SU-DHL-6 (cell line): ENCODE data around the gene USP10.

ENCODE experiments used
- H2AFZ ChIP-seq: fragments of 200-600 bp; sonication (generic); 2 replicates; pipeline ENCODE4 v1.6.1; 2014; ENCODE audit warnings: low read depth, mild to moderate bottlenecking, moderate library complexity, mixed read lengths, antibody characterized with exemption, low read length; ENCODE audit not compliant: severe bottlenecking
- H3F3A ChIP-seq: fragments of 200-600 bp; shearing (Covaris generic); 2 replicates; pipeline ENCODE4 v1.6.0; 2016; ENCODE audit warnings: antibody characterized with exemption, mild to moderate bottlenecking; ENCODE audit not compliant: insufficient read depth
- H3K27ac ChIP-seq: fragments of 200-600 bp; sonication (generic); 2 replicates; pipeline ENCODE4 v1.5.1; 2016; ENCODE audit warnings: low read depth, mild to moderate bottlenecking, low read length, moderate library complexity, mixed read lengths
- H3K27me3 ChIP-seq: fragments of 200-600 bp; sonication (generic), shearing (Covaris generic); 2 replicates; pipeline ENCODE4 v1.6.0; 2014; ENCODE audit warnings: mild to moderate bottlenecking, low read length
- H3K36me3 ChIP-seq: fragments of 200-600 bp; sonication (generic); 2 replicates; pipeline ENCODE4 v1.6.1; 2014; ENCODE audit warnings: mild to moderate bottlenecking, low read length, mixed read lengths
- H3K4me2 ChIP-seq: fragments of 300-600, 200-600 bp; shearing (Covaris generic), sonication (generic); 2 replicates; pipeline ENCODE4 v1.6.0; 2014; ENCODE audit warnings: low read length, low read depth, mild to moderate bottlenecking; ENCODE audit not compliant: poor library complexity, severe bottlenecking
- H3K4me3 ChIP-seq: fragments of 200-600 bp; sonication (generic); 2 replicates; pipeline ENCODE4 v1.5.1; 2014; ENCODE audit warnings: antibody characterized with exemption, low read length, mild to moderate bottlenecking, mixed read lengths; ENCODE audit not compliant: insufficient read depth, poor library complexity, severe bottlenecking
- H3K79me2 ChIP-seq: fragments of 200-600 bp; sonication (generic); 2 replicates; pipeline ENCODE4 v1.6.1; 2014; ENCODE audit warnings: mild to moderate bottlenecking, low read length, moderate library complexity; ENCODE audit not compliant: insufficient read depth
- H3K9ac ChIP-seq: fragments of 200-600 bp; sonication (generic); 2 replicates; pipeline ENCODE4 v1.7.0; 2014; ENCODE audit warnings: mild to moderate bottlenecking, low read length
- H3K9me2 ChIP-seq: fragments of 200-600 bp; sonication (generic); replicated peaks from 2 replicates; pipeline ENCODE4 v1.6.1; 2014; ENCODE audit warnings: low read length; ENCODE audit not compliant: insufficient read depth
- H3K9me3 ChIP-seq: fragments of 200-600 bp; sonication (generic); 2 replicates; pipeline ENCODE4 v1.6.1; 2014; ENCODE audit warnings: low read length, mixed read lengths; ENCODE audit not compliant: insufficient read depth
- H4K20me1 ChIP-seq: fragments of 200-600 bp; sonication (generic); 2 replicates; pipeline ENCODE4 v1.6.1; 2014; ENCODE audit warnings: low read depth, mild to moderate bottlenecking, antibody characterized with exemption, low read length, moderate library complexity, mixed read lengths
- EZH2phosphoT487 ChIP-seq: fragments of 200-600 bp; sonication (generic), shearing (Covaris generic); conservative IDR thresholded peaks from 2 replicates; pipeline ENCODE4 v1.6.1; 2018; ENCODE audit warnings: mild to moderate bottlenecking, antibody characterized with exemption, low read length, moderate library complexity, mixed read lengths
- TF ChIP-seq, protein P1 (sequence below): fragments of 200-600 bp; sonication (generic); IDR thresholded peaks from one replicate; pipeline ENCODE4 v1.5.1; 2017; ENCODE audit warnings: antibody characterized with exemption, mild to moderate bottlenecking, low read length, moderate library complexity; ENCODE audit not compliant: insufficient read depth, poor library complexity, severe bottlenecking

USP10 gene

DNA sequence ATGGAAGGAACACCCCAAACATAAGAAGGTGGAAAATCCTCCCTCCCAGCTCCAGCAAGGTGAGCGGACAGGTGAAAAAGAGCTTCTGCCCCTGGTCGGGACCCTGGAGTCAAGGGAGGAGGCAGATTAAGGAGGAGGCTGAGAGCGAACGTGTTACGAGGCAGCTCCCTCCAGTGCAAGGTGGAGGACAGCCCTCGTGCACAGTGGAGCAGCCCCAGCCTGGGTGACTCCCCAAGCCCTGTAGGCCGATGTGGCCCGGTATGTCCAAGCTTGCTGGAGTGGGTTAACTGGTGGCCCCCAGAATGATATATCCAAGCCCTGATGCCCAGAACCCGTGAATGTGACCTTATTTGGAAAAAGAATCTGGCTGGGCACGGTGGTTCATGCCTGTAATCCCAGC is 104.5 kb downstream of the USP10 start:
- Histone ChIP-seq H3K27ac (no peak overlapping the region), H3K4me2 (no peak overlapping the region)

DNA sequence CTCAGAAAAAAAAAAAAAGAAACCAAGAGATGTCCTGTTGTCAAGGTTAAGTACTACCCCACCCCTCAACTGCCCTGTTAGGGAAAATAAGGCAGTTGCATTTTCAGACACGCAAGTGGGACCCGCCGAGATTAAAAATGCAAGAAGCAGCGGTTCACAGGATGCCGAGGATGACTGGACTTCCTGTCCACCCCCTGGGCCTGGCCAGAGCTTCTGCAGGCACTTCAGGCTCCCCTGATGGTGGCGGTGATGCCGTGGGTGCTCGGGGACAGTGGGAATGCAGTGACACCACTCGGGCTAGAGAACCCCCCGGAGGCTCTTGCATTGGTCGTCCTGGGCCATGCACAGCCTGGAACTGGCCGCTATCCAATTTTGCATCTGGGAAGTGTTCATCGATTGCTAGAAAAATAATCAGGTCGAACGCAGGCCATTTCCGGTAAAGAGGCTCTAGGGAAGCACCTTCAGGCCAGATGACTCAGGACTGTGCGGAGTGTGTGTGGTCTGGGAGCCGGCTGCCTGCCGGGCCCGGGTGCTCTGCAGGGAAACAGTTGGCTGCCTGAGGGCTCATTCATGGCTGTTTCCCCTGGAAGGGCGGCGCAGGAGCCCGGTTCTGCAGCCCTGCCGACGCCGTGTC is 106.6 kb downstream of the USP10 start:
- H3K9me2 ChIP-seq, result no peaks in the 10 kb centered on the region
- H3K9ac ChIP-seq, result no peak overlapping the region
- H2AFZ ChIP-seq, result no peak overlapping the region
- H3F3A ChIP-seq, result no peaks in the 10 kb centered on the region
- H3K27ac ChIP-seq, result no peak overlapping the region
- H3K9me3 ChIP-seq, result no peaks in the 10 kb centered on the region
- no peaks in the 10 kb centered on the region for H3K27me3 ChIP-seq
- no peak for TF ChIP-seq EZH2phosphoT487
- TF ChIP-seq, protein P1, sequence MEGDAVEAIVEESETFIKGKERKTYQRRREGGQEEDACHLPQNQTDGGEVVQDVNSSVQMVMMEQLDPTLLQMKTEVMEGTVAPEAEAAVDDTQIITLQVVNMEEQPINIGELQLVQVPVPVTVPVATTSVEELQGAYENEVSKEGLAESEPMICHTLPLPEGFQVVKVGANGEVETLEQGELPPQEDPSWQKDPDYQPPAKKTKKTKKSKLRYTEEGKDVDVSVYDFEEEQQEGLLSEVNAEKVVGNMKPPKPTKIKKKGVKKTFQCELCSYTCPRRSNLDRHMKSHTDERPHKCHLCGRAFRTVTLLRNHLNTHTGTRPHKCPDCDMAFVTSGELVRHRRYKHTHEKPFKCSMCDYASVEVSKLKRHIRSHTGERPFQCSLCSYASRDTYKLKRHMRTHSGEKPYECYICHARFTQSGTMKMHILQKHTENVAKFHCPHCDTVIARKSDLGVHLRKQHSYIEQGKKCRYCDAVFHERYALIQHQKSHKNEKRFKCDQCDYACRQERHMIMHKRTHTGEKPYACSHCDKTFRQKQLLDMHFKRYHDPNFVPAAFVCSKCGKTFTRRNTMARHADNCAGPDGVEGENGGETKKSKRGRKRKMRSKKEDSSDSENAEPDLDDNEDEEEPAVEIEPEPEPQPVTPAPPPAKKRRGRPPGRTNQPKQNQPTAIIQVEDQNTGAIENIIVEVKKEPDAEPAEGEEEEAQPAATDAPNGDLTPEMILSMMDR, result no peak
- H3K4me2 ChIP-seq, result no peak overlapping the region
- no peak overlapping the region for H3K4me3 ChIP-seq
- no peaks in the 10 kb centered on the region for H4K20me1 ChIP-seq
- no peaks in the 10 kb centered on the region for H3K36me3 ChIP-seq
- no peaks in the 10 kb centered on the region for H3K79me2 ChIP-seq

More for the DNA sequence above, 104.5 kb downstream of the USP10 start:
- no peak for TF ChIP-seq EZH2phosphoT487
- TF ChIP-seq, protein P1, result no peak
- Histone ChIP-seq H3K9me2 (no peaks in the 10 kb centered on the region), H3K4me3 (no peak overlapping the region), H3K79me2 (no peaks in the 10 kb centered on the region), H3K9me3 (no peaks in the 10 kb centered on the region), H3K9ac (no peak overlapping the region), H3F3A (no peaks in the 10 kb centered on the region), H4K20me1 (no peaks in the 10 kb centered on the region), H3K27me3 (no peaks in the 10 kb centered on the region), H3K36me3 (no peaks in the 10 kb centered on the region), H2AFZ (no peak overlapping the region)

DNA sequence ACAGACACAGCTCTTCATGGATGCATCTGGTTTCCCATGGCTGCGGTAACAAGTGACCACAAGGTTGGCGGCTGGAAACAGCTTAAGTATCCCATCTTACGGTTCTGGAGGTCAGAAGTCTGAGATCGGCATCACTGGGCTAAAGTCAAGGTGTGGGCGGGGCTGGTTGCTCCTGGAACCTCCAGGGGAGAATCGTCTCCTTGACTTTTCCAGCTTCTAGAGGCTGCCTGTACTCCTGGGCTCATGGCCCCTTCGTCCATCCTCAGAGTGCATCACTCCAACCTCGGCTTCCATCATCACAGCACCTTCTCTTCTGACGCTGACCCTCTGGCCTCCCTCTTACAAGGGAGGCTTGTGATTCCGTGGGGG is 107.1 kb downstream of the USP10 start:
- no peaks in the 10 kb centered on the region for H3K9me2 ChIP-seq
- H3F3A ChIP-seq, result no peaks in the 10 kb centered on the region
- no peaks in the 10 kb centered on the region for H3K79me2 ChIP-seq
- H3K36me3 ChIP-seq, result no peaks in the 10 kb centered on the region
- no peaks in the 10 kb centered on the region for H4K20me1 ChIP-seq
- H3K4me2 ChIP-seq, result no peak overlapping the region
- H3K4me3 ChIP-seq, result no peak overlapping the region
- no peaks in the 10 kb centered on the region for H3K9me3 ChIP-seq
- H2AFZ ChIP-seq, result no peak overlapping the region
- no peak for TF ChIP-seq EZH2phosphoT487
- TF ChIP-seq, protein P1, result no peak
- H3K9ac ChIP-seq, result no peak overlapping the region
- no peak overlapping the region for H3K27ac ChIP-seq
- no peaks in the 10 kb centered on the region for H3K27me3 ChIP-seq
